NCI-H187 (cell line): ENCODE measurements around the gene LPIN3.

Source experiments
- DNase-seq, 2 experiments: peaks; one replicate each; lab custom pipeline; 2025; lab: John Stamatoyannopoulos, UW

Gene LPIN3

DNA sequence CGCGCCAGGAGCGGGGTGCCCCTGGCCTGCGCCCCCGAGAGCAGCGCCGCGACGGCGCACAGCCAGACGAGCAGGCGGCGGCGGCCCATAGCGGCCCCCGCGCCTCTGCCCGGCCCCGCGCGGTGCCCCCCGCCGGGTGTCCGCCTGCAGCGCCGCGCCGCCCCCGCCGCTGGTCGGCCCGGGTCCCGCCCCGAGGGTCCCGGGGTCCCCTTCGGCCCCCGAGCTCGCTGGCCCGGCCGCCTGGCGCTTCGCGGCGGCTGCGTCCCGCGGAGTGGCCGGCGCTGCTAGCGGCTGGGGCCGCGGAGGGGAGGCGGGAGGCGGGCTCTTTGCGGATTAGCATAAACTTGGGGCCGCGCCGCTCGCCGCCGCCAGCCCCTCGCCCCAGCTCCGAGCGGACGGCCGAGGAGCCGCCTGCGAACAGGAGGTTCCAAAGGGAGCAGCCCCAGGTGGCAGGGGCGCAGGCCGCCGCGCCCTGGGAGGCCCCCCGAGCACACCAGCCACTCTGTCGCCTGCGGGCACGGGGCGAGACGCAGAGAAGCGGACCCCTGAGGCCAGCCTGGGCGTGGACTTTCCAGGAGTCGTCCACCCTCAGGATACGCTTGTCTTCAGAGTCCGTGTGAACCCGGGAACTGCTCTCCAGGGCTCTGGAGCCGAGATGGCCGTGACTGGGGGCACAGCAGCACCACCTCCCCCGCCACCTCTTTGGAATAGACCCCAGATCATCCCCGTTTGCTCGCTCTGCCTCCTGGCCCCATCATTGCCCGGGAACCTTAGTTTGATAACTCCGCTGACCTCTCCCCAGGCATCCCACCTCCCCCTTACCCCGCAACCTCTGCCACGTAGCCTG, 26.1 kb downstream of the LPIN3 start, which contains the start of gene EMILIN3:
Gene EMILIN3, minus strand, starts transcription at position 273 of the 847 bp plus-strand sequence. Its CDS starts 184 bp downstream, at position 89.
- no peak for DNase-seq

DNA sequence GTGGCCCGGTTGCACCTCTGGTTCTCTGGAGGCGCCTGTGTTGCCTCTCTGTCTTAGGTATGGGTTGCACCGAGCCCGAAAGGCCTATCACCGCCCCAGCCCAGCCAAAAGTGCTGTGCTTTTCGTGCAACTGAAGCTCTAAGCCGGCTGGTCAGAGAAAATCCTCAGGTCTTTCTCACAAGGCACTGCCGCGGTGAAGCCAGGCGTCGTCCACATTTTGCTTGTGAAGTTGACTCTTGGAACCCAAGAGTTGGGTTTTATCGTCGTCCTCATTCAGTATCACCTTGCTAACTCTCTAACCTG, 26.7 kb downstream of the LPIN3 start:
- no peak for DNase-seq

DNA sequence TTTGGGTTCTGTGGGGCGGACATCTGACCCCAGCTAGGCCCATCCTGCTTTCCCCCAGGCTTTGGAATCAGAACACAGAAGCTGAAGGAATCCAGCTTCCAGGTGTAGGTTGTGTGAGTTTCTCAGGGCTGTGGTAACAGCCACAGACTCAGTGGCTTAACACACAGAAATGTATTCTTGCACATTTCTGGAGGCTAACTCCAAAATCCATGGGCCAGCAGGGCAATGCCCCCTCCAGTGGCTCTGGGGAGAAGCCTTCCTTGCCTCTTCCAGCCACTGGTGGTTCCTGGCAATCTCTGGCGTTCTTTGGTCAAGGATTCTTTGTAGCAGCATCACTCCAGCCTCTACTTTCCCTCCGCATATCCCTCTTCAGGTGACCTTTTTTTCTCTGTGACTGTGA, 27.3 kb downstream of the LPIN3 start:
- no peak for DNase-seq

DNA sequence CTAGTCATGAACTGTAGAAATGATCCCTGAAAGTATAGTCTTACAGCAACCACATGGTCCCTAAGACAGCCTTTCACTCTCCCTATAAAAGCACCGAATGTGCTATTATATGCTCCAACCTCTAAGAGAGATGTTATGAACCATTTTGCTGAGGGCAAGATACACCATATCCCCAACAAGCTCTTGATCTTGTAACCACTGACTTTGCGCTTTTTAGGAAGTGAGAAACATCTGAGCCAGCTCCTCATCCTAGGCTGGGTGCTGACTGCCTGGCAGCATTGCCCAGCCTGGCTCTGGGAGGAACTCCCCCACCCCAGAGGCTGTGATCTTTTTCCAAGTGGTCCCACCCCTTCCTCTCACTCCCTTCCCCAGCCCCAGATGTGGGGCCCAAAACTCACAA, 29.1 kb downstream of the LPIN3 start:
- no peak for DNase-seq

DNA sequence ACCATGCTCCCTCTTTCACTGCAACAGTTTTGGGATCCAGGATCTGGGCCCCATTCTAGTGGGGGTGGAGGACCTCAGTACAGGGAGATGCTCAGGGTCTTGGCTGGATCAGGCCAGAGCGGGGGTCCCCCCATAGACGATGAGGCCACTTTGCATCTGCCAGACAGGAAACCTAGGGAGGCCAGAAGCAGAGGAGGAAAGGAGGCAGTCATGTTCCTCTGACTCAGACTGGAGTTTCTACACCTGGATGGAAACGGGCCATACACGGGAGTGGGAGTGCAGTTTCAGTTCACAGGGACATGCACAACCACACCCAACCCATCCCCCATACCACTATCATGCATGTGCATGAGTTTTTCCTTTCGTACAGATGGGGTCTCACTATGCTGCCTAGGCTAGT, 29.6 kb downstream of the LPIN3 start:
- DNase-seq, result no peak

DNA sequence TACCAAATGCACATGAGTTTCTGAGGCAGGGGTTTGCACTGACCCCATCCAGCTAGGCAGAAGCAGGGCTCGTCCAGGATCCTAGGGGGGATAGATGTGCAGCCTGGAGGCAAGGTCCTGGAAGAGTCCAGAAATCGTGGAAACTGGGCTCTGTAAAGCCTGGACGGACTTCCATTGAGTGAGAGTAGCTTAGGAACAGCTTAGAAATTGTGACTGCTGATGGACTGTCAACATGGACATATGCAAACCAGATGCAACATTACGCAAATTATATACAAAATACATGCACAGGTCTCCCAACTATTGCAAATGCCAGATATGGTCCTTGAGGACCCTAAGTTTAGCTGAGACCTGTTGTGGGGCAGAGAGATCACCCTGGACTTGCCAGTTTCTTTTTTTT, 30.8 kb downstream of the LPIN3 start:
- no peak for DNase-seq

DNA sequence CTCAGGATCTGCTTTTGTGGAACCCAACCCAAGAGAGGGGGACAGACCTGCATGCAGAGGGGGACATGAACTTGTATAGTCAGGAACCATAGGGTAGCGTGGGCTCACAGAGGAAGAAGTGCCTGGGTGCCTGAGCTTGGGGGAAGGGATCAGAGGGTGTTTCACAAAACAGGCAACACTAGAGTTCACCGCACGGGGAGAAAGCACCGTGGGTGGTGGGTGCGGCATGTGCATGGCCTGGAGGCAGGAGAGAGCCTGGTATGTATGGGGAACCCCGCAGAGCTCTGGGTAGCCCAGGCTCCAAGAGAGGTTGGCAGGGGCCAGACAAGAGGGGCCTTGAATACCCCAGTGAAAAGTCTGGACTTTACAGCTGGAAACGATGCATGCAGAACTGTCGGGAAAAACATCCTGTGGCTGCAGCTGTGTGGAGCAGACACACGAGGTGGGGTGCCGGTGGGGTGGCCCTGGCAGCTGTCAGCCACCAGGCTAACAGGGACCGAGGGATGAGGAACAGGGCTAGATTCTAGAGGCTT, 32.7 kb downstream of the LPIN3 start:
- no peak for DNase-seq

DNA sequence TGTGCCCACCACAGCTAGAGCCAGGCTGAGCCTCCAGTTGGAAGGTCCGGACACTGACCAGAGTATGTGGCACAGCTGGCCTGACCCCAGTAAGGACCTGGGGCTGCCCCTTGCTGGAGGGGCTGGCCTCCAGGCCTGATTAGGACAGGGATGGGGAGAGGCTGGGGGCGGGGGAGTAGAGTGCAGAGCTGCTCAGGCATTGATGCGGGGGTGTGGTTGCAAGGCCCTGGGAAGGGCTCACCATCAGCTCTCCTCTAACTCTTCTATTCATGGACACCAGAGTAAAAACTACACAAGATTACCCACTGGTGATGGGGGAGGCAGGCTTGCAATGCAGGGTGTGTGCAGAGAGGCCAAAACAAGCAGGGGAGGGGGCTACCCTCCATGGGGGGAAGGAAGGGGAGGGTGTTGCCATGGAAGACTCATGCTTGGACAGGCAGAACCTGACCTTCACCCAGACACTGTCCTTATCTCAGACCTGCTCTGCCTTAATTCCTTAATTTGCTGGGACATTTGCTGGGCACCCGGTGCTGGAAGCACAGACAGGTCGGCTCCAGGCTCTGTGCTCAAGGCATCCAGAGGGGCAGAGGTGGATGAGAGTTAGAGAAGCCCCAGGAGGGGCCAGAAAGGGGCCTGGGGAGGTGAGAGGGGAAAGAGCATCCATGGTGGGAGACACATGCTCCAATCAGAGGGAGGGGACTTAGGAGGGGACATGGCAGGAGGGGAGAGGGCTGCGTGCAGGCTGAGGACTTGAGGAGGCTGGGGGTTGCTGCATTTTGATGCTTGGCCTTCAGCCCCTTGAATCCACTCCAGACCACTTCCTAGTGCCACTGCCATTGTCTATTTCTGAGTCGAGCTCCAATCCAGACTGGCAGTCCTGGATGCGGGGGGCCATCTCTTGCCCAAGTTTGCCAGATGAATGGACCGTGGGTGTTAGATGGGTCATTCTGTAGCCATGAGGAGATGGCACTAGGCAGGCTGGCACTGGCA, 33.6 kb downstream of the LPIN3 start:
- DNase-seq, result no peak

DNA sequence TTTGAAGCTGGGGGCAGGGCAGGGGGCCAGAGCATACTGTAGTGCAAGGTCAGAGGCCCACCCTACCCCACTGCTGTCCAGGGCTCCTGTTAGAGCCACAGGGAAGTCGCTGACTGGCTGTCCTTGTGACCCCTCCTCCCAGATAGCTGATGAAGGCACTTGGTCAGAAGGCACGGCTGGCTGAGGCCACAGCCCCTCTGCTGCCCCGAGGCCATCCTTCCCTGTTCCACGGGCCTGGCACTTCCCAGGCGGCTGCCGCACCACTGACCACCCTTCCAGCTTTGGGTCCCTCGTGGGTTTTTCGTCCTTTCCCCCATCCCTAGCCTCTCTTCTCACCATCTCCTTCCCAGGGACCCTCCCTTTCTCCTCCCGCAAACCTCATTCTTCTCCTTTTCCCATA, 35.2 kb downstream of the LPIN3 start:
- DNase-seq, result no peak

DNA sequence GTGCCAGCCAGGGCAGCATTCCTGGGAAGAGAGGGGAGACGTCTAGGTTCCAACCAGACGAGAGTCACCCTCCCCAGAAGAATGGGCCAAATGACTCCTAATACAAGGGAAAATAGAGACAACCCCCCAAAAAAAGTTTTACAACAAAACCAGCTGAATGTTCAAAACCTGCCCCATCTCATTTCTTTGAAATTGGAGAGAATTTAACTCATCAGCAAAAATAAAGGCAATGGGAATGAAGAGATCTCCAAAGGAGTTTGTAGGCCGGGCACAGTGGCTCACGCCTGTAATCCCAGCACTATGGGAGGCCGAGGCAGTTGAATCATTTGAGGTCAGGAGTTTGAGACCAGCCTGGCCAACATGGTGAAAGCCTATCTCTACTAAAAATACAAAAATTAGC, 35.7 kb downstream of the LPIN3 start:
- no peak for DNase-seq

DNA sequence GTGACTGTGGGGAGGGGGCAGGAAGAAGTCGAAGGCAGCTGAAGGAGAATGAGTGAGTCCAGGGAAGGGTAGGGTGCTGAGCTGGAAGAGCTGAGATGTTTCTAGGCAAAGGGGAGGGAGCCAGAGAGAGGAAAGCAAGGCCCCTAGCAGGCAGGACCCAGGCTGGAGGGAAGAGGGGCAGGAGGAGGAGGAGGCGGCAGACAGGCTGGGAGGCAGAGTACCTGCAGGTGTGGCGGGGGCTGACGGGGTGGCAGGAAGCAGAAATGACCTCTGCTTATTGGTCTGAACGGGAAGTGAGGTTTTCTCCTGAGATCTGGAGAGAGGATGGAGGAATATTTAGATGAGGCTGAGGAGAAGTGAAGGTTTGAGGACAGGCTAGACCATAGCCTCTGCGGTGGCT, 36.7 kb downstream of the LPIN3 start:
- DNase-seq, result no peak

DNA sequence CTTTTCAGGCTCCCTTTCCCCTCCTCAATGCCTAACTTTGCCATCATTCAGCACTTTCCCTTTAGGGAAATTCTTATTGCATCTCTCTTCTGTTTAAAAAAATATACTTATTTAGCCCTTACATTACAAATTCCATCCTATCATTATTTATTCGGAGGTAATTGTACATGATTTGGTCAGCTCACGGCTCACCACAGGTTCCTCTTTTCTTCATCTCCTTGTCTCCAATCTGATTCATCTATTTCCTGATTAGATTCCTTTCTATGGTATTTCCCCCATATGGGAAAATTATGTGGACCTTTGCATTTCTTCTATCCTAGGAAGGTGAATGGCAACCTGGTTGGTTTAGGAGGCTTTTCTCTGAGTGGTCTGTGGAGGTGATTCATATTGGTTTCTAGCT, 38.9 kb downstream of the LPIN3 start:
- DNase-seq, result no peak

DNA sequence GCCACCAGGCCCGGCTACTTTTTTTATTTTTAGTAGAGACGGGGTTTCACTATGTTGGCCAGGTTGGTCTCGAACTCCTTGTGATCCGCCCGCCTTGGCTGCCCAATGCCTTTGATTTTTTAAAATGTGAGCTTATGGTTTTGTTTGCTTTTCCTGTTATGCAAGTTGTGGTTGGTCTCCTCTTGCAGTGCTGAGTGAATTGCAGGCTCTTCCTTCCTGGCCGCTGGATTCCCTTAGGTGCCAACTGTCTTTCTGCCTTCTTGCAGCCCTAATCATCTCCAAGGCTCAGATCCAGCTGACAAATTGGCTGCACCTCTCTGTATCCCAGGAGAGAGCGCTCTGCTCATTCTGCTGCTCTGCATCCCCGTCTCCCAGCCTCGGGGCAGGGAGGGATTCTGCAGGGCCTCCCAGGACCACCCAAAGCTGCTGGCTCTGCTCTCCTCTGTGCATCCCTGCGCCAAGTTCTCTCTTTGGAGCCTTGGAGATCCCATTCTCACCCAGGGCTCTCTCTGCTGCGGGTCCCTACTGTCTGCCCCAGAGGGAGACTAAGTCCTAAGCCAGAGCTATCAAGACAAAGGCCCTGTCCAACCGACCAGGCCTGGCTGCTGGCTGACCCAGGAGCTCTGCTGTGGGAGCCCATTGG, 40.1 kb downstream of the LPIN3 start:
- no peak for DNase-seq

DNA sequence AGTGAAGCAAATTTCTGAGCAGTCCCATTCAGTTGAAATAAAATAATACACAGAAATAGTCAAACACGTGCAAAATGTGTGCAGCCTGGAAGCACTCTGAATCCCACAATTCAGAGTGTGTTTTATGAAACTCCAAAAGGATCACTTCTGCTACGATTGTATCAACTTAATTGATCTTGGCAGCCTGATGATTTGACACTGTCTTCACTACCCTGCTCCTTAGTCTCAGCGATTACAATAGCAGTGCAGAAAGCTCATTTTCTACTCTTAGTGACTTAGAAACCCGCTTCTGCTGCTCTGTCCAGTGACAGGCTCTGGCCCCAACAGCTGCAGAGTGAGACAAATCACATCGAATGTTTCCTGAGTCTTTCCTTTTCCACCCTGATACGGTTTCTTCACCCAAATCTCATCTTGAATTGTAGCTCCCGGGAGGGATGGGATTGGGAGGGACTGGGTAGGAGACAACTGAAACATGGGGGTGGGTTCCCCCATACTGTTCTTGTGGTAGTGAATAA, 42.2 kb downstream of the LPIN3 start:
- DNase-seq, result no peak

DNA sequence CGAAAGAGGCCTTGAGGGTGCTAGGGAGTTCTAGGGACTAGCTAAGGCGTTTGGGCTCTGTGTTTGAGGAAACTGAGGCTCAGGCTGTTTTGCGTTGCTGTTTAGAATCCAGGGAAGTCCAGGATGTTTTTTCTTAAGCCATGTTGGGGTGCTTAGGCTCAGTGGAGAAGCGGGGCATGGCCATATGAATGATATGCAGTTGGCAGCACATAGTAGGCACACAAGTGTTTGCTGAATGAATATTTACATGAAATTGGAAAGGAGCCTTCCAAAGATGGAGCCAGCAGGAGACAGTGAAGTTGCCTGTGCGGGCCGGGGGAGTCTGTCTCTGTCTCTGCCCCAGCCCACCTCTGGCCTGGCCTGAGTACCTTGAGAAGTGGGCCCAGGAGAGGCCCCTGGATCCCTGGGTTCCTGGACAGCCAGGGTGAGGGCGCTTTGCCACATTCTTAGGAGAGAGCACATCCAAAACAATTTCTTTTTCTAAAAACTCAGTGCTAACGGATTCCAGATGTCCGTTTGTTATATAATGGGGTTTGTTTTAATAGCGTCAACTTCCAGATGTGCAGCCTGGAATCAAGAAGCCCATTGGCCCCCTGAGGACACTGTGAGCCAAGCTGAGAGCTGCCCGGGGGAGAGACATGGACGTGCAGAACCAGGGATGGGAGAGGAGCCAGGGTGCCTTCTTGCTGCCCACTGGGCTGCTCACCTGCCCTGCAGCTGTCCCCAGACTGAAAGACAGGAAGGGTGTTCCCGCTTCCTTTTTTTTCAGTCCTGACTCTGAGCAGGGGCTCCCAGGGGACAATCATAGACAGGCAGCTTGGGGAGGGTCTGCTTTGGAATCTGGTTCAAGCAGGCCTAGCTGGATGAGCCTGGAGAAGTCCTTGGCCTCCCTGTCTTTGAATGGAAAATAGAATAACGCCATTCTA, 46.1 kb downstream of the LPIN3 start:
- no peak for DNase-seq

DNA sequence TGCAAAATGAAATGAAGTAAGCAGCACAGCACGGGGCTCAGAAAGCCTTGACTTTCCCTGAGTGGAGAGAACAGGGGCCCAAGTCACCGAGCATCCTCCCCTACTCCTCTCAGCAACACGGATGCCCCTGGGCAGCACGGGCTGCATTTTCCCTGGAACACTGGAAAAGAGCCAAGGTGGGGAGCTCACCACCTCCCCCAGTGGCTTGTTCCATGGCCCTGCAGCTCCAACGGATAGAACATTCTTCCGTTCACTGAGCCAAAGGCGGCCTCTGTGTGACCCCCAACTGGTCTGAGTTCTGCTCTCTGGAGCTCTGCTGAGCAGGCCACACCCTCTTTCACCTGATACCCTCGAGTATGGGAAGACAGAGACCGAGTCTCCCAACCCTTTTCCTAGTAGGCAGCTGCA, 46.8 kb downstream of the LPIN3 start:
- no peak for DNase-seq

DNA sequence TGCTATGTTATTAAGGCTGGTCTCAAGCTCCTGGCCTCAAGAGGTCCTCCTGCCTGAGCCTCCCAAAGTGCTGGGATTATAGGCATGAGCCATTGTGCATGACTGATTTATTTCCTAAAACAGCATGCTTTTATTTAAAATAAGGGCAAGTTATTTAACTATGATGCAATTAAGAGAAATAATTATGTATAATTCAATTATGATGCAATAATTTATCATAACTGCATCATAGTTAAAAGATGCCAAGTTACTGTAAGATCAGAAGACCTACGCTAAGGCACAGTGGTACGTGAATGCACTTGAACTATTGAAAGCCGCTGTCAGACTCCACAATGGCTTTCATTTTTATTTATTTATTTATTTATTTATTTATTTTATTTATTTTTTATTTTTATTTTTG, 50.3 kb downstream of the LPIN3 start:
- no peak for DNase-seq

DNA sequence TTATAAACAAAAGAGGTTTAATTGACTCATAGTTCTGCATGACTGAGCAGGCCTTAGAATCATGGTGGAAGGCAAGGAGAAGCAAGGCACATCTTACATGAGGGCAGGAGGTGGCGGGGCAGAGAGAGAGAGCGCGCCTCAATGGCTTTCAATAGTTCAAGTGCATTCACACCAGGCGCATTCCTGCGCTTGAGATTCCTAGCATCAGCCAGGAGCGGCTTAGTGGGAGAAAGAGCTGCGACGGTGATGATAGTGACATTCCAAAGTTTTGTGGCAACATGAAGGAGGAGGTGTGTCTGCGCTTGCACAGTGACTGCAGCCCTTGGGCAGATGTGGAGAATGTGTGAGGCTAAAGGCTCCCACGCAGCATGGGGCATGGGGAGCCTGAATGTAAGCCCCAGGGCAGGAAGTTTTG, 51.0 kb downstream of the LPIN3 start:
- no peak for DNase-seq

DNA sequence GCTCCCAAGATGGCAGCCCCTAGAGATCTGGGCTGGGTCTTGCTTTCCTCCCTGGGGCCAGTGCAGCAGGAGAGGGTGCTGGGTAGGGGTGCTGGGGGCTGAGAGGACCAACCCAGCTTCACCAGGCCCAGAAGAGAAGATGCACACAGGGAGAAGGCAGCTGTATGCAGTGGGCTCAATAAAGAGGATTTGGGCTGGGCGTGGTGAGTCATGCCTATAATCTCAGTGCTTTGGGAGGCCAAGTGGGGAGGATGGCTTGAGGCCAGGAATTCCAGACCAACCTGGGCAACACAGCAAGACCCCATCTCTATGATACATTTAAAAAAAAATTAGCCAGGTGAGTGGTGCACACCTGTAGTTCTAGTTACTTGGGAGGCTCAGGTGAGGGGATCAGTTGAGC, 51.7 kb downstream of the LPIN3 start:
- DNase-seq, result no peak

DNA sequence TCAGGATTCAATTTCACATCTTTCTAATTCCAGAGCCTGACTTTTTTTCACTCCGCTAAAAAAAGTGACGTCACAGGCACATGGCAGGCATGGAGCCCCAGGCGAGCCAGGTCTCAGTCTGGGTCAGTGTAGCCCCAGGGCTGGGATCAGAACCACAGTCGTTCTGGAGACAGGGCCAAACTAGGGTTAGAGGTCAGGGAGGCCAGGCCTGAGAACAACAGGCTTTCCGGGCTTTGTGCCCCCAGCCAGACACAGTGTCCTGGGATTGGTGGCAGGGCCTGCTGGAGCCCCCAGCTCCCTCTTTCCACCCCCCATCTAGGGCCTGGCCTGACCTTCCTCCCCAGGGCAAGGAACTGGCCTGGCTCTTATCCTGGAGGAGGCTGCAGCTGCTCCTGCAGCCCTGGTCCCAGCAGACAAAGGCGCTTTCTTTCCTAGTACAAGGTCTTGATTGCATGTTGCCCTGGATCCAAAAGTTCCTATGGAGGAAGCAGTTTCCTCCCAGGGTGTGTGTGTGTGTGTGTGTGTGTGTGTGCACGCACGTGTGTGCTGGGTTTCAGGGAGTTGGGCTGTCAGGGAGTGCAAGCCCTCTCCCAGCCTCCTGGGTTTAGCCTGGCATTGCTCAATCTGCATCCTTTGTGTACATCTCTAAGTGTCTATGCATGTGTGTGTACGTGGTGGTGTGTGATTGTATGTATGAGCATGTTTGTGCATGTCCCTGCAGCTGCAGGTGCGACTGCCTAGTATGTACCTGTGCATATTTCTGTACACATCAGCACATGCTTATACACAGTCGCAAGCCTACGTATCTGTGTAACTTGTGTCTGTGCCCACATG, 52.5 kb downstream of the LPIN3 start:
- DNase-seq, result no peak
